ENCODE measurements around the gene APOBEC3A. TPM values are rescaled to one million over a fixed set of nuclear protein-coding genes. Genes with fewer than 3 reads are reported as not detected.

Gene APOBEC3A
- total and polyA plus RNA-seq, 2 of the 8 experiments (the other 6 are each of a cell fraction or from before 2014, with no cell fraction given) = not detected

DNA sequence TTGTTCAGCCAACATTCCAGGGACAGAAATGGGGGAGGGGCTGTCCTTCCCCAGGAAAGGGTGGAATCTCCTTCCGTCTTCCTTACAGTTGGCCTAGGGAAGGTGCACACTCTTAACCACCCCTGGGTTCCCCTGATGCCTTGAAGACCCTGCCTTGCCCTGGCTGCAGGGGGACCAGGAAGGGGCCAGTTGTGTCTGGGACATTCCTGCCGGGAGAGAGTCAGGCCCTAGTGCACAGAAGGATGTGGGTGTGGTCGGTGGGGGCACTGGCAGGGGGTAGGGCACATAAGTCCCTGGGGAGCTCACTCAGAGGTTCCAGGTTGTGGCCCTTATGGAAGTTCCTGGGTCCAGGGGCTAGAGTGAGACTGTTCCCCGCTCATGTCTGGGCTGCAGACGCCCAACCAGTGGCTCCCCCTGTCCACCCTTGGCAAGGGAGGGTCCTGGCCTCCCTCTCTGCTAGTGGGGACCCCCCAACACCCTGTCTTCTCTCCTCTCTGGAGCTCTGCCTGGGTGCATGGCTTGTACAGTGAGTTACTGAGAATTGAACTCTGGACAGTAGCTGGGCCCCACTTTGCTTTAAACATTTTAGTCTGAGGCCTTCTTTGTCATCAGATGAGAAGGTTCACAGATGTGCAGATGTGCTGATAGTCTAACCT, 2.0 kb upstream of the APOBEC3A start (continued):
- TF ChIP-seq, protein P1, sequence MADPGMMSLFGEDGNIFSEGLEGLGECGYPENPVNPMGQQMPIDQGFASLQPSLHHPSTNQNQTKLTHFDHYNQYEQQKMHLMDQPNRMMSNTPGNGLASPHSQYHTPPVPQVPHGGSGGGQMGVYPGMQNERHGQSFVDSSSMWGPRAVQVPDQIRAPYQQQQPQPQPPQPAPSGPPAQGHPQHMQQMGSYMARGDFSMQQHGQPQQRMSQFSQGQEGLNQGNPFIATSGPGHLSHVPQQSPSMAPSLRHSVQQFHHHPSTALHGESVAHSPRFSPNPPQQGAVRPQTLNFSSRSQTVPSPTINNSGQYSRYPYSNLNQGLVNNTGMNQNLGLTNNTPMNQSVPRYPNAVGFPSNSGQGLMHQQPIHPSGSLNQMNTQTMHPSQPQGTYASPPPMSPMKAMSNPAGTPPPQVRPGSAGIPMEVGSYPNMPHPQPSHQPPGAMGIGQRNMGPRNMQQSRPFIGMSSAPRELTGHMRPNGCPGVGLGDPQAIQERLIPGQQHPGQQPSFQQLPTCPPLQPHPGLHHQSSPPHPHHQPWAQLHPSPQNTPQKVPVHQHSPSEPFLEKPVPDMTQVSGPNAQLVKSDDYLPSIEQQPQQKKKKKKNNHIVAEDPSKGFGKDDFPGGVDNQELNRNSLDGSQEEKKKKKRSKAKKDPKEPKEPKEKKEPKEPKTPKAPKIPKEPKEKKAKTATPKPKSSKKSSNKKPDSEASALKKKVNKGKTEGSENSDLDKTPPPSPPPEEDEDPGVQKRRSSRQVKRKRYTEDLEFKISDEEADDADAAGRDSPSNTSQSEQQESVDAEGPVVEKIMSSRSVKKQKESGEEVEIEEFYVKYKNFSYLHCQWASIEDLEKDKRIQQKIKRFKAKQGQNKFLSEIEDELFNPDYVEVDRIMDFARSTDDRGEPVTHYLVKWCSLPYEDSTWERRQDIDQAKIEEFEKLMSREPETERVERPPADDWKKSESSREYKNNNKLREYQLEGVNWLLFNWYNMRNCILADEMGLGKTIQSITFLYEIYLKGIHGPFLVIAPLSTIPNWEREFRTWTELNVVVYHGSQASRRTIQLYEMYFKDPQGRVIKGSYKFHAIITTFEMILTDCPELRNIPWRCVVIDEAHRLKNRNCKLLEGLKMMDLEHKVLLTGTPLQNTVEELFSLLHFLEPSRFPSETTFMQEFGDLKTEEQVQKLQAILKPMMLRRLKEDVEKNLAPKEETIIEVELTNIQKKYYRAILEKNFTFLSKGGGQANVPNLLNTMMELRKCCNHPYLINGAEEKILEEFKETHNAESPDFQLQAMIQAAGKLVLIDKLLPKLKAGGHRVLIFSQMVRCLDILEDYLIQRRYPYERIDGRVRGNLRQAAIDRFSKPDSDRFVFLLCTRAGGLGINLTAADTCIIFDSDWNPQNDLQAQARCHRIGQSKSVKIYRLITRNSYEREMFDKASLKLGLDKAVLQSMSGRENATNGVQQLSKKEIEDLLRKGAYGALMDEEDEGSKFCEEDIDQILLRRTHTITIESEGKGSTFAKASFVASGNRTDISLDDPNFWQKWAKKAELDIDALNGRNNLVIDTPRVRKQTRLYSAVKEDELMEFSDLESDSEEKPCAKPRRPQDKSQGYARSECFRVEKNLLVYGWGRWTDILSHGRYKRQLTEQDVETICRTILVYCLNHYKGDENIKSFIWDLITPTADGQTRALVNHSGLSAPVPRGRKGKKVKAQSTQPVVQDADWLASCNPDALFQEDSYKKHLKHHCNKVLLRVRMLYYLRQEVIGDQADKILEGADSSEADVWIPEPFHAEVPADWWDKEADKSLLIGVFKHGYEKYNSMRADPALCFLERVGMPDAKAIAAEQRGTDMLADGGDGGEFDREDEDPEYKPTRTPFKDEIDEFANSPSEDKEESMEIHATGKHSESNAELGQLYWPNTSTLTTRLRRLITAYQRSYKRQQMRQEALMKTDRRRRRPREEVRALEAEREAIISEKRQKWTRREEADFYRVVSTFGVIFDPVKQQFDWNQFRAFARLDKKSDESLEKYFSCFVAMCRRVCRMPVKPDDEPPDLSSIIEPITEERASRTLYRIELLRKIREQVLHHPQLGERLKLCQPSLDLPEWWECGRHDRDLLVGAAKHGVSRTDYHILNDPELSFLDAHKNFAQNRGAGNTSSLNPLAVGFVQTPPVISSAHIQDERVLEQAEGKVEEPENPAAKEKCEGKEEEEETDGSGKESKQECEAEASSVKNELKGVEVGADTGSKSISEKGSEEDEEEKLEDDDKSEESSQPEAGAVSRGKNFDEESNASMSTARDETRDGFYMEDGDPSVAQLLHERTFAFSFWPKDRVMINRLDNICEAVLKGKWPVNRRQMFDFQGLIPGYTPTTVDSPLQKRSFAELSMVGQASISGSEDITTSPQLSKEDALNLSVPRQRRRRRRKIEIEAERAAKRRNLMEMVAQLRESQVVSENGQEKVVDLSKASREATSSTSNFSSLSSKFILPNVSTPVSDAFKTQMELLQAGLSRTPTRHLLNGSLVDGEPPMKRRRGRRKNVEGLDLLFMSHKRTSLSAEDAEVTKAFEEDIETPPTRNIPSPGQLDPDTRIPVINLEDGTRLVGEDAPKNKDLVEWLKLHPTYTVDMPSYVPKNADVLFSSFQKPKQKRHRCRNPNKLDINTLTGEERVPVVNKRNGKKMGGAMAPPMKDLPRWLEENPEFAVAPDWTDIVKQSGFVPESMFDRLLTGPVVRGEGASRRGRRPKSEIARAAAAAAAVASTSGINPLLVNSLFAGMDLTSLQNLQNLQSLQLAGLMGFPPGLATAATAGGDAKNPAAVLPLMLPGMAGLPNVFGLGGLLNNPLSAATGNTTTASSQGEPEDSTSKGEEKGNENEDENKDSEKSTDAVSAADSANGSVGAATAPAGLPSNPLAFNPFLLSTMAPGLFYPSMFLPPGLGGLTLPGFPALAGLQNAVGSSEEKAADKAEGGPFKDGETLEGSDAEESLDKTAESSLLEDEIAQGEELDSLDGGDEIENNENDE (IDR thresholded peaks at IDR 0.05; ENCODE audit: insufficient replicate concordance, low read length) = no peak
- TF ChIP-seq TAF7 (optimal IDR thresholded peaks at IDR 0.05; ENCODE audit: borderline replicate concordance, low read depth, low read length) = no peak
- no peak for TF ChIP-seq ASH2L (IDR thresholded peaks at IDR 0.05; ENCODE audit: low read length)
